GM19467 (cell line): Measurements from ENCODE around the gene THSD4.

ENCODE experiments used
- ATAC-seq: cut with Tn5 transposase; IDR thresholded peaks from one replicate; pipeline ENCODE4 v1.9.1; 2021; ENCODE audit warnings: mild to moderate bottlenecking, moderate library complexity; ENCODE audit not compliant: unreplicated experiment

Gene THSD4

DNA sequence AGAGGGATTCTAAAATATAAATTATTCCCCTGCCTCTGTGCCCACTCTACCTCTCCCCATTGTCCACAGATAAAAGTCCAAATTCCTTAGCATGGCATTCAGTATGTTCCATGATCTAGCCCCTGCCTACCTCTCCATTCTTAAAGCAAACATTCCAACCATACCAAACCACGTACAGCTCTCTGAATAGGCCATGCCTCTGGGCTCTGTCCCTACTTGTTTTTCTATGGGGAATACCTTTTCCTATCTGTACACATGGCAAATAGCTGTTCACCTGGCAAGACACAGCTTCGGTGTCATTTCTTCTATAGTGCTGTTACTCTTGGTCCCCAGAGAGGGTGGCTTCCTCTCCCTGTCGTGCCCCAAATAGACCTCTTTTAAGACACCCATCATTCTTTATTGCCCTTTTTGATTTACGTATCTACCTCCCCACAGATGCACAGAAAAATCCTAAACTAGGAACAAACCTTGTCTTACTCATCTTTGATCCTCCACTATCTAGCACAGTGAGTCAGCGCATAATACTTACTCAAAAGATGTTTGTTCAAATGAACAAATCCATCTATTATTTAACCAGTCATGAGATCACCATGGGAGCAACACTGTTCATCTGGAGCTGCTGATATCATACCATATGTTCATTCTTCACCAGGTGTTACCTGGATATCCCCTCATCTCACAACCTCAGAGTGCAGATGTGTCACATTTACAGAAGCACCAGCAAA is 329.8 kb downstream of the THSD4 start:
- ATAC-seq, result no peak

GRCh38 chr15:71447328-71448250 is 332.3 kb downstream of the THSD4 start:
- no peak for ATAC-seq

DNA sequence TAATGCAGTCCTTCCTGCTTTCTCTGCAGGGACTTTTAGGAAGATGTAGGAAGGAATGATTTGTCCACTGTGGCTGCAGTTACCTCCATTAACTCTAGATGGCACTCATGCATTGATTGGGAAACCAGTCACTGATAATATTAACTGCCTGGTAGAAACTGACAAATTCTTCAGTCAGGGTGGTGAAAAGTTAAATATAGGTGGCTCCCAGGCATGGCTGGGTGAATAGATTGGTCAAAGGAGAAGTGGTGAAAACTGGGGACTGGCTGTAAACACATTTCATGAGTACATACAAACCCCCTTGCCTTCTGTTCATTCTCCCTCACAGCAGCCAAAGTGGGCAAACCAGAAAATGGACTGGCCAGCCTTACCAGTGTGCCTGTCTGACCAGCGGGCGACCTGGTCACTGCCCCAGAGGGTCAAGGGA is 333.4 kb downstream of the THSD4 start:
- no peak for ATAC-seq

GRCh38 chr15:71449363-71449762 is 334.1 kb downstream of the THSD4 start:
- no peak for ATAC-seq

DNA sequence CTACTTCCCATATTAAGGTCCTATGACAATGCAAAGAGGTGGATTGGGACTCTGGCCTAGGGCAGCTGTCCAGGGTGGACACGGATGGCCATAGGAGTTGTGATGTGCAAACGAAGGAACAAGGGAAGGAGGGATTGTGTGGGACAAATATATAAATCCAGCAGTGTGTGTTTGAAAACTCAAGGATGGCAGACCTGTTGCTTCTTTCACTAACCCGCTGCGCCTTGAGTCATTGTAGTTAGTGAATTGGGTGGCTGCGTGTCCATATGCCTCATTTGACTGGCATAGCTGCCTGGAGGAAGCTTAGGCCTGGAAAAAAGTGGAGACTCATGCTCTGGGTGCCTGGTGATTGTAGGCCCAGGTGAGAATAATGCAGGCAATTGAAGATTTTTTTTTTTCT is 334.7 kb downstream of the THSD4 start:
- no peak for ATAC-seq

DNA sequence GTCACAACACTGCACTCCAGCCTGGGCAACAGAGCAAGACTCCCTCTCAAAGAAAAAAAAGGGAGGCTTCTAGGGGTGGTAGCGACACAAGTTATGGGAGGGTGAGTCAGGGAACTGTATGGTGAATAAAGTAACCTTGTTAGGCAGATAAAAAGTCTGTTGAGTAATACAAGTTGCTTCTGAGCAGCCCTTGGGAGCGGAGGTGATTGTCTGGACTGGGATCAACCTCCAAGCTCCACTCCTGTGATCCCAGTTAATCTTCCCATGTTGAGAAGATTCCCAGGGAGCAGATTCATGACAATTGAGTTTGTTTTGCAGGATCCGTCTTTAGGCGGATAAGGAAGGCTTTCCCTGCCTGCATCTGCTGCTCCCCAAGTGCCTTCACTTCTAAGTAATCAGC is 335.9 kb downstream of the THSD4 start:
- ATAC-seq, result no peak

DNA sequence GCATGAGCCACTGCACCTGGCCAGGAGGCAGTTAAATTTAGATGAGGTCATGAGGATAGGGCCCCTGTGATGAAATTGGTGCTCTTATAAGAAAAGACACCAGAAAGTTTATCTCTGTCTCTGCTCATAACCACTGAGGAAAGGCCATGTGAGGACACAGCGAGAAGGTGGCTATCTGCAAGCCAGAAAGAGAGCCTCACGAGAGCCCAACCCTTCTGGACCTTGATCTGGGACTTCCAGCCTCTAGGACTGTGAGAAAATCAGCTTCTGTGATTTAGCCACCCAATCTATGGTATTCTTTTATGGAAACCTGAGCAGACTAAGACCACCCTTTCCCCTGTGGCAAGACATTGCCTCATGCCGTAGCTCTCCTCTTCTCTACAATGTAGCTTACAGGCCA is 337.6 kb downstream of the THSD4 start:
- ATAC-seq, result no peak

GRCh38 chr15:71454462-71454996 is 339.3 kb downstream of the THSD4 start:
- no peak for ATAC-seq

- no peak for ATAC-seq
These were observed 339.8 kb downstream of the THSD4 start for GRCh38 chr15:71455107-71455506.

- no peak for ATAC-seq
These were observed 340.6 kb downstream of the THSD4 start for GRCh38 chr15:71455878-71456277.

DNA sequence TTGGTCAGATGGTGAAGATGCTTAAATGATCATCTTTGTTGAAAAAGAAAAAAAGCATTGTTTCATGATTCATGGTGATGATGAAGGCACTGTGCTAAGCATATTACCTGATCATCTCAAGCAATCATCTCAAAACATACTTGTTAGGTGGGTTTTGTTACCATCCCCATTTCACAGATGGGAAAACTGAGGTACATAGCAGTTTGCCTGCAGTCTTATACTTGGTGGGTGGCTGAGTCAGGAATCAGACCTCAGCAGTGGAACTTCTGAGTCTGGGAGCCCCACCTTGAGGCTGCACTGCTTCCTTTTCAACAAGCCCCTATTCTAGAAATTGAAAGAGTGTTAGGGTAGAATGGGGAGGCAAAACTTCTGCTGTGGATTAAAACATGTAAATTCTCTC is 341.1 kb downstream of the THSD4 start:
- ATAC-seq, result no peak

DNA sequence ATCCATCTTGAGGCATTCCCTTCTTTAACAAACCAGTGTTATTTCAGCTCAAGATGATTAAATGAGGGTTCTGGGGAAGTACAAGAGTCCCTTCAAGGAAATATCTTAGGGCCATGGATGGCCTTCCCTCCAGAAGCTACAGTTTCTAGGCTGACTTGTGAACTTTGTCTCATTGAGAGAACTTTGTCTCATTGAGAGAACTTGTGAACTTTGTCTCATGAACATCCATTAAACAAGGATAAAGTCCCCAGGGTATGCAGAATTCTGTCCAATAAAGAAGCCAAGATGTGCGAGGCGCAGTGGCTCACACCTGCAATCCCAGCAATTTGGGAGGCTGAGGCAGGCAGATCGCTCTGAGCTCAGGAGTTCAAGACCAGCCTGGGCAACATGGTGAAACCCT is 341.5 kb downstream of the THSD4 start:
- ATAC-seq, result no peak

DNA sequence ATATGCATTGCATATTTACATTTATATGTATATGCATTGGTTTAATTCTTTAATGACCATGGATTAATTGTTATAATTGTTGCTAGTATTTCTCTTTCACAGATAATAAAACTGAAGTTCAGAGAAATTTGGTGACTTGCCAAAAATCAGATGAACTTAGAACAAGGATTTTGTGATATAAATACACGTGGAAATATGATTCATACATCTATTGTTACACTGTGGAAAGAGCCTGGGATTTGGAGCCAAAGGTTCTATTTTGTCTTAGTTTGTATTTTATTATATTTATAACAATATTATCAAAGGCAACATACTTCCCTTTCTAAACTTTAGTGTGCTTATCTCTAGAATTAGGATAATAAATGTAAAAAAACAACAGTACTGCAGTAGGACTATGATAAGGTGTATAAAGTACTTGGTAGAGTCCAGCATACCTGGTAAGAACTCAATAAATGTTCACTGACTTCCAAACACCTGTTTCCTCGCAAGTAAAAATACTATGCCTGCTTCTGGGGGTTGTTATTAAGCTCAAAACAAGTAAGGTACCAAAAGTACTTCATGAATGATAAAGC is 342.9 kb downstream of the THSD4 start:
- no peak for ATAC-seq

DNA sequence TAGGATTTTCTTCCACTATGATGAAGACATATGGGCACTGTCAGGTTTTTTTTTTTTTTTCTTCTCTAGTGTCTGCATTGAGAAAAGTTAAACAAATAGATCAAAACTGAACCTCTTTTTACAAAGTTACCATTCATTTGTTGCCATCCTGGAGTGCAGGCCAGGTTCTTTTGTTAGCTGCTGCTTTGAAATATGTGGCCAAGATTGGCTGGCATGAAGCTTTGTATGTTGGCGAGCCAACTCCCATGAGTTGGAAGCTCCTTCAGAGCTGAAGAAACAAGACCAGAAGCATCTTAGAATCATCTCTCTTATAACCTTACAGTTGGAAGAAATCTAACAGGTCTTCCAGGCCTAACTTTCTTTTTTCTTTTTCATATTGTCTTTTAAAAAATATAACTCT is 346.5 kb downstream of the THSD4 start:
- no peak for ATAC-seq

GRCh38 chr15:71462638-71463037 is 347.4 kb downstream of the THSD4 start:
- no peak for ATAC-seq

DNA sequence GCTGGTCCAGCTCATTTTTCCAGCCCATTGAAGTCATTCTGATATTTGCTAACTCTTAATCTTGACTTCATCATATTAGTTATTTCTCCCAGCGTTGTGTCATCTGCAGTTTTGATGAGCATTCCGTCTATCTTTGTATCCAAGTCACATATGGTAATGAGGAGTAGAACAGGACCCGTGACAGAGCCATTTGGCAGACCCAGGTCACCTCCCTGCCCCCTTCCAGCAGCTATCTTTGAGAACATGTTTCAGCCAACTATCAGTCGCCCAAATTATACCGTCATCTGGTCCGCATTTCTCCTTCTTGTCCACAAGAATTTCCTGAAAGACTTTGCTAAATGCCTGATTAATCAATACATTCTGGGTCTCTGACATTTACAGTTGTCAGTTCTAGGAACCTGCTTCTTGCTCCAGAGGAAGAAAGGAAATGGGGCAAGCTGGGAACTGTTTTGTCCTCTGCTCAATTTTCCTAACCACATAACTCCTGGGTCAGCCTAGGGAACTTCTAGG is 347.9 kb downstream of the THSD4 start:
- ATAC-seq, result no peak

DNA sequence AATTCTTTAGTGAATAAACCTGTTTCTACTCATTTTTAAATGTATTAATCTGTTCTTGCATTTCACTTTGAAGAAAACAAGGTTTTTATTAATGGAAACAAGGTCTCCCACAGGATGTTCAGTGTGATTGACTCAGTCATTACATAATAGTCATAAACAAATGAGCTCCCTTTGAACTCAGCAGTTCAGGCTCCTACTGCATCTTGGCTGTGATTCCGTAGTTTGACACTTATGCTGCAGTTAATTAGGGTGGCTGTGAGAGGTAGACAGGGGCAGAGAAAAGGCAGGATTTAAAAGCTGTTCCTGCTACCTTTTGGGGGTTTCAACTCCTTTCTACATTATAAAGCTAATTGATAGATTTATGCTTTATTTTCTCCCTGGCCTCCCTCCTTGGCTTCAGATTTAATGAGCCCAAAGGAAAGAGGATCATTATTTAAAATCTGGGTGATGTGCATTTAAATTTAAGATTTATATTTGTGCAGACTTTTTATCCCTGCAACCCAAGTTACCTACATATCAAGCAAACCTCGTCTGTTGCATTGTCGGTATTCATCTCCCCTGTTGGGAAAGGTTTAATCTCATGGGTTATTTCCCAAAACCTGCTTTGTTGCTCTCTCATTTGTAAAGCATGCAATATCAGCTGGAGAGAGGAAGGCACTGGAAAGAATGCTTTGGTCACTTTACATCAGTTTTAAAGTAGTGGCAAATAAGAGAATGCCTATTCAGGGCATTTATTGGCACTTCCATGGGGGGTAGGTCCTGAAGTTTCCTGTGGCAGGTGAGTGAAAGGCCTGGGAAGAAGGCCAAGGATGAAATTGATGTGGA is 350.1 kb downstream of the THSD4 start:
- no peak for ATAC-seq

DNA sequence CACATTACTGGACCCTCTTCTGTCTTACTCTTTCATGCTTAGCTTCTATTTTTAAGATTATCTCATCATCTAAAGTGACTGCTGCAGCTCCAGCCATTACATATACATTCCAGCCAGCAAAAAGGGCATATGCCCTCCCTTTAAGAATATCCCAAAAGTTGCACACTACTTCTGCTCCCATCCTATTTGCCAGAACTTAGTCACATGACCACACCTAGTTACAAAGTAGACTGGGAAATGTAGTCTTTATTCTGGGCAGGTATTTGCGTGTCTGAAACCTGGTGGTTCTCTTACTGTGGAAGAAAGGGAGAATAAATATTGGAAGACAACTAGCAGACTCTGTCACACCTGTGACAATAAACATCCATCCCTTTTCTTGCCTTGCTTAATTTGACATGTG is 353.4 kb downstream of the THSD4 start:
- ATAC-seq, result no peak

DNA sequence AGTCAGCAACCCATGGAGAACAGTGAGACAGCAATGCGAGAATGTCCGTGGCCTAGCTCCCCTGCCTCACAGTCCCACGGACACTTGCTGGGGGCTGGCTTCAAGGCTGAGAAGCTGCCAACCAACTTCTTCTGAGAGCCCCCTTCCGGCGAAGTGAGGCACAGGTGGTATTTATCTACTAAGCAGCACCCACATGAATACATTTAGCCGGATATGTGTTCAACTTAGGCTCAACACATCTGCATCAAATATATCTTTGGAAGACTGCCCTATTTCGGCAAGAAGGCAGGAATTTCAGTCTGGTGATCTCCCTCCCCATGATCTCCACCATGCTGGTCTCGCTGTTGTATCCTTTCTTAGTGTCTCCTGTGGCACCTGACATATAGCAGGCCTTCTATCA is 354.1 kb downstream of the THSD4 start:
- no peak for ATAC-seq

DNA sequence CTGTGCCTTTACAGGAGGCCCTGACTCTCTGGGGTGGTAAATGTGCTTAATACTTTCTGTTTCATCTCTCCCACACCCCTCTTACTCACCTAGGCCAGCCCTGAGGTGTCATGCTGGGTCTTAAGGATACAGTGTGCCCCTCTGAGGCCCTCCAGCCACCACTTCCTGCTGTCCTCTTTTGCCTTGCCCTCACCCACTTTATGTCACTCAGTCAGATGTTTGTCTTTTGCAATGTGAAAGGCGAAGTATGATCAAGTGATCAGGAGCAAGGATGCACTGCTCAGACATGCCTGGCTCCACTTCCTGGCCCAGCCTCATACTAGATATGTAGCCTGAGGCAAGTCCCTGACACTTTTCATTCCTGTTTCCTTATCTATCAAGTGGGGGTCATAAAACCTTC is 356.1 kb downstream of the THSD4 start:
- ATAC-seq, result no peak

GRCh38 chr15:71472566-71472965 is 357.3 kb downstream of the THSD4 start:
- no peak for ATAC-seq
